ENCODE data around the gene PRR12. TPM values are rescaled to one million over a fixed set of nuclear protein-coding genes. Genes with fewer than 3 reads are reported as not detected.

The PRR12 gene
- total RNA-seq, 2 donors from 2014 or later: 29.7 to 45.7 TPM

GRCh38 chr19:49570997-49571676 lies 19.8 kb upstream of the PRR12 start:
- no peak for ATAC-seq
- DNase-seq (ENCODE audit: low spot score): no peak
- Mint-ChIP-seq H3K9me3 (no peaks in the 10 kb centered on the region), H3K36me3 (no peaks in the 10 kb centered on the region), H3K27ac (no peak overlapping the region), H3K4me1 (ENCODE audit: low read depth in 2 of 2) (peaks cover 23 to 30% of the 10 kb centered on the region in 2 donors), H3K4me3 (no peak overlapping the region), H3K27me3 (no peaks in the 10 kb centered on the region)

DNA sequence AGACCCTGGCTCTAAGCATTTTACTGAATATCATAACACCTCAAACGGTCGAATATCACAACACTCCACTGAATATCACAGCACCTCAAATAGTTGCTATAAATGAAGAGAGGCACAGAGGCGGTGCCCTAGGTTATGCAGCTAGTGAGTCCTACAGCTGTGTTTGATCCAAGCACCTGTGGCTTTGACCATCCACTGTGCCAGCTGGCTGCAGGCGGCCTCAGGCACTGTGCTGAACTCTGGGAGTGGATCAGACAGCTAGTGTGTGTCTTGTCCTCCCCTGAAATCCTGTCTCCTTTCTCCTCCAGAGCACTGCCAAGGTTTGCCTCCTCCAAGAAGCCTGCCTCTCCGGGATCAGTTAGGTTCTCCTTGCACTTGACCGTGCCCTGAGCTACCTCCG lies 18.0 kb upstream of the PRR12 start:
- Mint-ChIP-seq H3K36me3 (no peaks in the 10 kb centered on the region), H3K27ac (no peak overlapping the region), H3K4me3 (no peak overlapping the region), H3K9me3 (no peaks in the 10 kb centered on the region), H3K4me1 (ENCODE audit: low read depth in 2 of 2) (peaks cover 19 to 27% of the 10 kb centered on the region in 2 donors), H3K27me3 (no peaks in the 10 kb centered on the region)
- DNase-seq (ENCODE audit: low spot score): no peak
- ATAC-seq: no peak

- Mint-ChIP-seq H3K4me3 (no peak overlapping the region), H3K4me1 (ENCODE audit: low read depth in 2 of 2) (peaks cover 15 to 22% of the 10 kb centered on the region in 2 donors), H3K27me3 (no peaks in the 10 kb centered on the region), H3K27ac (no peak overlapping the region), H3K9me3 (no peaks in the 10 kb centered on the region), H3K36me3 (no peaks in the 10 kb centered on the region)
- no peak for ATAC-seq
- no peak for DNase-seq (ENCODE audit: low spot score)
Observed at GRCh38 chr19:49573425-49573824, 17.6 kb upstream of the PRR12 start.

GRCh38 chr19:49574206-49574755 lies 16.7 kb upstream of the PRR12 start:
- DNase-seq (ENCODE audit: low spot score): no peak
- Mint-ChIP-seq H3K4me1 (ENCODE audit: low read depth in 2 of 2) (peaks cover 19 to 22% of the 10 kb centered on the region in 2 donors), H3K27ac (no peak overlapping the region), H3K27me3 (no peaks in the 10 kb centered on the region), H3K9me3 (no peaks in the 10 kb centered on the region), H3K36me3 (no peaks in the 10 kb centered on the region), H3K4me3 (no peak overlapping the region)
- no peak for ATAC-seq

GRCh38 chr19:49579193-49579592 lies 11.8 kb upstream of the PRR12 start:
- Mint-ChIP-seq H3K4me3 (peak overlapping the region; percentile 92), H3K9me3 (no peaks in the 10 kb centered on the region), H3K27me3 (no peaks in the 10 kb centered on the region), H3K27ac (peak overlapping the region; percentile 81 to 95), H3K4me1 (ENCODE audit: low read depth in 2 of 2) (peaks cover 25 to 26% of the 10 kb centered on the region in 2 donors), H3K36me3 (no peaks in the 10 kb centered on the region)
- ATAC-seq (no peak), DNase-seq (ENCODE audit: low spot score) (no peak)

- Mint-ChIP-seq H3K9me3 (no peaks in the 10 kb centered on the region), H3K4me1 (ENCODE audit: low read depth in 2 of 2) (peaks cover 25 to 26% of the 10 kb centered on the region in 2 donors), H3K27me3 (no peaks in the 10 kb centered on the region), H3K27ac (peak overlapping the region; percentile 81 to 95), H3K36me3 (no peaks in the 10 kb centered on the region), H3K4me3 (peak overlapping the region; percentile 92)
- DNase-seq (ENCODE audit: low spot score) (no peak), ATAC-seq (no peak)
Observed at GRCh38 chr19:49579947-49580263, 11.1 kb upstream of the PRR12 start.

DNA sequence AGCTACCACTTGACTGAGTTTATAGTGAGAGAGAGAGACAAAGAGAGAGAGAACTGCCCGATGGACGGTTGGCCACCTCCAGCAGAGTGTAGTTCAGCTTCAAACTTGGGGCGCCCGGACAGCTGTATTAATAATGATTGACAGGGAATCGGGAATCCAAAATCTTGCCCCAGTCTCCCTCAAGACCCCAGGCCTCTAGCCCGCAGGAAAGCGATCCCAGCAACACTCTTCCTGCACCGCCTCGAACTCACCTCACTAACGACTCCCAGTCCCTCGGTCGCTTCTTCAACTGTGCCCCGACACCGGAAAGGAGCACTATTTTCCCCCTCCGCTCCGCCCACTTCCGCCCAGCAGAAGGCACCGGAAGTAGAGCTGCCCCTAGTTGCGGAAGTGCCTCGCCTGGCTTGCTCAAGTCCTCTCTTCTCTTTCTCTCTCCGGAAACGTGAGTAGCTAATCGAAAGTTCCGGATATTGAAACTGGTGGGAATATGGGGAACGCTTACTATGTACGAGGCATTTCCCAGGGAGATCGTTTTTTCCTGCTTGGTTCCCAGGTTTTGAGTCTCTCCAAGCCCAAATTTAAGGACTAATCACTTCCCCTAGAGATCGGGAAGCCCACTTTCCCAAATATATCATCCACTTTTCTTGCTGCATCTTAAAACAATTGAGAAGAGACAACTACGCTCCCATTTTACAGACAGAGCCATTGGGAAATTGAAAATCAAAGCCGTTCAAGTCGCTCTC lies 10.5 kb upstream of the PRR12 start, which contains the start of gene NOSIP:
NOSIP (minus strand) TSS at position 293 of the 743 bp plus-strand sequence. CDS start 19,865 bp downstream, outside the sequence.
- Mint-ChIP-seq H3K36me3 (no peaks in the 10 kb centered on the region), H3K27ac (peak within 1 kb of the TSS; percentile 81 to 95), H3K27me3 (no peaks in the 10 kb centered on the region), H3K4me3 (peak within 1 kb of the TSS; percentile 92), H3K9me3 (no peaks in the 10 kb centered on the region), H3K4me1 (ENCODE audit: low read depth in 2 of 2) (peaks cover 25 to 26% of the 10 kb centered on the region in 2 donors)
- DNase-seq (ENCODE audit: low spot score) (peak; percentile 98), ATAC-seq (peak; percentile 99 to 100)

DNA sequence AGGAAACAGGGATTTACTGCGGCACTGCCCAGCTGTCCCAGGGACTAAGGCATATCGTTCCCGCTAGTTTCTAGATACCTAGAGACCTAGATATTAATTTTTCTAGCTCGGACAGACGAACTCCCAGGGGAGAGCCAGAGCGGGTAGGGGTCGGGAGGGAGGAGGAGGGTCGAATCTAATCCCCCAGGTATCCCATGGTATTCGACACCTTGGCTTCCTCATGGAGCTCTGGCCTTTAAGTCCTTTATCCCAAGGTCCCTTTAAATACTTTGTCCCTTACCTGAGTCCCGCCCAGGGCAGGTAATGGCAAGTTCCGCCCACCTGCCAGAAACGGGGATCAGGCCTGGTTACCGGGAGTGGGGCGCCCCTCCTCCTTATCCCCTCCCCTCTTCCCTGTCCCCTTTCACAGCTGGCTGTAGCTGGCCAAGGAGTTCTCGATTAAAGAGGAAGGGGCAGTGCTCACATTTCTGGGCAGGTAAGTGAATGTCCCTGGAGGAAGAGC lies 9.9 kb upstream of the PRR12 start, which contains the start of gene PRRG2:
PRRG2 (plus strand) TSS at position 310 of the 502 bp plus-strand sequence. CDS start 1,904 bp downstream, outside the sequence.
- no peak for DNase-seq (ENCODE audit: low spot score)
- ATAC-seq: no peak

GRCh38 chr19:49583239-49583638 lies 7.7 kb upstream of the PRR12 start:
- Mint-ChIP-seq H3K36me3 (no peaks in the 10 kb centered on the region), H3K4me3 (no peak overlapping the region), H3K4me1 (ENCODE audit: low read depth in 2 of 2) (peaks cover 20% of the 10 kb centered on the region in 2 donors), H3K9me3 (no peaks in the 10 kb centered on the region), H3K27me3 (no peaks in the 10 kb centered on the region), H3K27ac (no peak overlapping the region)
- ATAC-seq (no peak), DNase-seq (ENCODE audit: low spot score) (no peak)

More for the DNA sequence above, 9.9 kb upstream of the PRR12 start, which contains the start of gene PRRG2:
- Mint-ChIP-seq H3K27ac (peak within 1 kb of the TSS; percentile 81 to 95), H3K9me3 (no peaks in the 10 kb centered on the region), H3K27me3 (no peaks in the 10 kb centered on the region), H3K36me3 (no peaks in the 10 kb centered on the region), H3K4me3 (peak within 1 kb of the TSS; percentile 92), H3K4me1 (ENCODE audit: low read depth in 2 of 2) (peaks cover 25 to 26% of the 10 kb centered on the region in 2 donors)

DNA sequence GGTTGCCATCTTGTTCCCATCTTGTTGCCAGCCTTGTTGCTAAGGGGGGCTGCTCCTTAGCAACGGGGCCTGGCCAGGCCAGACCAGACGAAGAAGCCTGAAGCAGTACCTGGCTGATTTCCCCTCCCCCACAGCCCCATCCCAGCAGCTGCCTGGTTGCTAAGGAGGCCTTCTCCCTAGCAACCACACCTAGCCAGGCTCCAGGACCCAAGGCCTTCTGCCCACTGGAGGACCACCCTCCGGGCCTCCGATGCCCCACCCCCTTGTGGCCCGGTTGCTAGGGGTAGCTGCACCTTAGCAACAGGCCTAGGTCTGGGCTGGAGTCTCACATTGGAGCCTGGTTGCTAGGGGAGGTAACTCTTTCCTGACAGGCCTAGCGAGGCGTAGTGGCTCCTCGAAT lies 6.0 kb upstream of the PRR12 start:
- Mint-ChIP-seq H3K4me1 (ENCODE audit: low read depth in 2 of 2) (peaks cover 13 to 14% of the 10 kb centered on the region in 2 donors), H3K27ac (no peak overlapping the region), H3K36me3 (no peaks in the 10 kb centered on the region), H3K4me3 (no peak overlapping the region), H3K27me3 (no peaks in the 10 kb centered on the region), H3K9me3 (no peaks in the 10 kb centered on the region)
- no peak for ATAC-seq
- no peak for DNase-seq (ENCODE audit: low spot score)

DNA sequence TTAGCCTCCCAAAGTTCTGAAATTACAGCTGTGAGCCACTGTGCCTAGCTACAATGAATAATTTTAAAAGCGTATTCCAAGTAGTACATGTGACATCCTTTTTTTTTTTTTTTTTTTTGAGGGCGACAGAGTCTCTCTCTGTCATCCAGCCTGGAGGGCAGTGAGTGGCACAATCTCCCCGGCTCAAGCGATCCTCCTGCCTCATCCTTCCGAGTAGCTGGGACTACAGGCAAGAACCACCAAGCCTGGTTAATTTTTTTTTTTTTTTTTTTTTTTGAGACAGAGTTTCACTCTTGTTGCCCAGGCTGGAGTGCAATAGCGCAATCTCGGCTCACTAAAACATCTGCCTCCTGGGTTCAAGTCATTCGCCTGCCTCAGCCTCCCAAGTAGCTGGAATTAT lies 3.8 kb upstream of the PRR12 start:
- ATAC-seq (no peak), DNase-seq (ENCODE audit: low spot score) (no peak)
- Mint-ChIP-seq H3K27me3 (no peaks in the 10 kb centered on the region), H3K9me3 (no peaks in the 10 kb centered on the region), H3K4me1 (ENCODE audit: low read depth in 2 of 2) (peaks cover 5 to 13% of the 10 kb centered on the region in 2 donors), H3K27ac (no peak overlapping the region), H3K36me3 (no peaks in the 10 kb centered on the region), H3K4me3 (no peak overlapping the region)

DNA sequence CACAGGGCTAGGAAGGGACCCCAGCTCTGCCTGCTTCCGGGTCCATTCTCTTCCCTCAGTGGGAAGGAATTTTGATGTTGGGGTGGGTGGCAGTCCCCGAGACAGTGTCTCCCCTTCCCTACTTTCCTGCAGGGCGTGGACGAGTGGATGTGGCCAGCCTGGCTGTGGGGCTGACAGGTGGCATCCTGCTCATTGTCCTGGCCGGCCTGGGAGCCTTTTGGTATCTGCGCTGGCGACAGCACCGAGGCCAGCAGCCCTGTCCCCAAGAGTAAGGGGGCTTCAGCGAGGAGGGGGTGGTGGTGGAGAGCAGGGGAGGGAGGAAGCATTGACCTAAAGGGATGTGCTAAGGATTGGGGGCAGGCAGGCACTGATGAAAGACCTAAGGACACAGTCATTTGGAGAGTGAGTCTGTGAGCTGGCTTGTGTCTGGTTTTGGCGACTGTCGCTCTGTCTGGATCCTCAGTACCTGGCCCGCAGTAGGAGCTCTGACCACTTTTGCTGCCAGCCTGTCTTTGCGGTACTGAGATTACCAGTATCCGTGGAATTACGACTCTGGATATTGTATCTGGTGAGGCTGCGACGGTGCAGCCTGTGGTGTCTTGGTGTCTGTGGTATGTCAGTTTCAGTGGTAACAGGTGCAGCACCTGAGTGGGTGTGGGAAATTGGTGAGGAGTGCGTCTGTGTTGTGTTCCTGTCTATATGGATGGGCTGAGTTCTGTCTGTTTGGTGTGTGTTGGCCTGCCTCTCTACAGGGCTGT lies 2.4 kb upstream of the PRR12 start:
- peak overlapping the region in 1 of 2 donors; percentile 4 for H3K27ac Mint-ChIP-seq
- no peaks in the 10 kb centered on the region for H3K27me3 Mint-ChIP-seq
- DNase-seq (ENCODE audit: low spot score): no peak
- no peak overlapping the region for H3K4me3 Mint-ChIP-seq
- peaks cover 2% of the 10 kb centered on the region for H3K36me3 Mint-ChIP-seq
- peaks cover 17 to 25% of the 10 kb centered on the region in 2 donors for H3K4me1 Mint-ChIP-seq (ENCODE audit: low read depth in 2 of 2)
- H3K9me3 Mint-ChIP-seq: no peaks in the 10 kb centered on the region
- no peak for ATAC-seq

- DNase-seq (ENCODE audit: low spot score) (no peak), ATAC-seq (no peak)
- Mint-ChIP-seq H3K9me3 (no peaks in the 10 kb centered on the region), H3K27me3 (no peaks in the 10 kb centered on the region), H3K4me1 (ENCODE audit: low read depth in 2 of 2) (peaks cover 27 to 33% of the 10 kb centered on the region in 2 donors), H3K27ac (no peak overlapping the region), H3K4me3 (no peak overlapping the region), H3K36me3 (peaks cover 10% of the 10 kb centered on the region)
Observed at GRCh38 chr19:49589502-49589905, 1.5 kb upstream of the PRR12 start.
